Endothelial cell of hepatic sinusoid (primary cell): ENCODE measurements around the gene CLP1.

Experiments
- in situ Hi-C: cut with HindIII; loops from 2 replicates; pipeline ENCODE4 v1.10.0; 2017; ENCODE audit warnings: low sequenced_read_pairs

CLP1 gene

GRCh38 chr11:57657194-57658022 lies at the start of gene CLP1:
Gene CLP1 (plus strand): TSS chr11:57657762. CDS start chr11:57659477, 1,715 bp downstream.
- in situ Hi-C loops, result no loop called here

DNA sequence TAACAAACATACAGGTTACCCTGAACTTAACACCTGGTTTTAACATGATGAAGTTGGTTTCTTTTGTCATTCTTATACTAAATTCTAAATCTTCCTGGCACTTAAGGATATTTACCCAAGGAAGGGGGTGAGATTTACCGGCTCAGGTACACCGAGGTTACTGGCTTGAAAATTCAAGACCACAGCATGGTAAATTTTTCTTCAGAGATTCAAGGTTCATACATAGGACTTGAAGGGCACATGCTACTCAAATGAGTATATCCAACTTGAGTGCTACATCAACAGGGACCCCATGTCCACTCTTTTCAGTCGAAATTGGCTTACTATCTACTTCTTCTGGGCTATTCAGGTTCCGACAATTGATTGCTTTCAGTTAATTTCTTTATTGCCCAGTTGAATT lies 47.4 kb upstream of the CLP1 start:
- in situ Hi-C loops, result no loop called here

DNA sequence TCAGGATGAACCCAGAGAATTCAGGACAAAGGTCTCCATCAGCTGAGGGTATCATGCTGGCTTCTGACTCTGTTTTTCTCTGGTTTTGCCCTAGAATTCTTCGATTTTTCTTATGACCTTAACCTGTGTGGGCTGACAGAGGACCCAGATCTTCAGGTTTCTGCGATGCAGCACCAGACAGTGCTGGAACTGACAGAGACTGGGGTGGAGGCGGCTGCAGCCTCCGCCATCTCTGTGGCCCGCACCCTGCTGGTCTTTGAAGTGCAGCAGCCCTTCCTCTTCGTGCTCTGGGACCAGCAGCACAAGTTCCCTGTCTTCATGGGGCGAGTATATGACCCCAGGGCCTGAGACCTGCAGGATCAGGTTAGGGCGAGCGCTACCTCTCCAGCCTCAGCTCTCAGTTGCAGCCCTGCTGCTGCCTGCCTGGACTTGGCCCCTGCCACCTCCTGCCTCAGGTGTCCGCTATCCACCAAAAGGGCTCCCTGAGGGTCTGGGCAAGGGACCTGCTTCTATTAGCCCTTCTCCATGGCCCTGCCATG lies 43.3 kb upstream of the CLP1 start:
- in situ Hi-C loops, result no loop called here

DNA sequence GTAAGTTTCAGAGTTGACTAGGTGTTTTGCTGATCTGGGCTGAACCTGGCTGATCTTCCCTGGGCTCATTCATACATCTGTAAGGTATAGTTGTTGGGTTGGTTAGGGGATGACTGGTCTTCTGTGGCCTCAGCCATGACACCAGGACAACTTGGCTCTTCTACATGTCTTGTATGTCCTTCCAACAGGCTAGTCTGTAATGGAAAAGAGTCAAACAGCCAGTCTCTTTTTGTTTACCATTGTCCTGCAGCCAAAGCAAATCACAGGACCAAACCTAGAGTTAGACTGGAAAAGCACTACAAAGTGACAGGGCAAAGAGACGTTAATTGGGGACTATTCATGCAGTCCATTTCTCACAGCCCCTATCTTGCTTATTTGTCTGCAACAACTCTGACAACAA lies 42.3 kb upstream of the CLP1 start:
- in situ Hi-C loops, result no loop called here

DNA sequence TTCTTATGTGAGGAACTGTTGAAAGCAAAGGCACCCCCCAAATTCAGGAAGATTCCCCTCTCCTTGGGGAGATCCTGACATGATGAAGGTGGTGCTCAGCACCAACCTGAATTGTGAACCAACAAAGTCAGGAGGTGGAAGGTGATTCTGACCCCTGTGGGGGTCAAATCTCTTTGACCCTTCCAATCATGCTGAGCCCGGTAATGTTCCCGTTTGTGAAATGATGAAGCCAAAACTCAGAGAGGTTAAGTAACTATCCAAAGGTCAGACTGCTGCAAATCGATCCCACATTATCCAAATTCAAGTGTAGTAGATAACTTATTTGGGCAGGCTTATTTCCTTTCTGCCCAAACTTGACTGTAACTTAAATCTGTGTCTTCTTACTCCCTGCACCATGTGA lies 41.0 kb upstream of the CLP1 start:
- in situ Hi-C loops, result no loop called here

- in situ Hi-C loops, result no loop called here
These were observed 39.1 kb upstream of the CLP1 start for GRCh38 chr11:57618438-57618837.

GRCh38 chr11:57619331-57619730 lies 38.2 kb upstream of the CLP1 start:
- in situ Hi-C loops, result no loop called here

- in situ Hi-C loops, result no loop called here
These were observed 37.1 kb upstream of the CLP1 start for GRCh38 chr11:57620467-57620866.

DNA sequence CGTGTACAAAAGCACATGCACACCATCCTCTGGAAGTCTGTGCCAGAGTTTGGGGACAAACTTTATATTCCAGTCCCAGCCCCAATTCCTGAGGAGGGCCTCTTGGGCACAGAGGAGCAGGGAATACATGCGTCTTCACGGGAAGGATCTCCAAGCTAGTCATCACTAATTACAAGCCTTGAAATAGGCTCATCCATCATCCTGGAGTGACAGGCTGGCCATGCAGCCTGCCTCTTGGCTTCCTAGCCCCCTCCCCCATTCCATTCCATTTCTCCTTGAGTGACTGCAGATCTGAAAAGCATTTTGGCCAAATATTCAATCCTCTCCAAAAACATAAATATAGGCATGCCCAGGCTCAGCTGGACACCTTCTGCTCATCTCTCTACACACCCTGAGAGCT lies 35.3 kb upstream of the CLP1 start:
- in situ Hi-C loops, result no loop called here

- in situ Hi-C loops, result no loop called here
These were observed 32.7 kb upstream of the CLP1 start for GRCh38 chr11:57624864-57625263.

- in situ Hi-C loops, result no loop called here
These were observed 30.7 kb upstream of the CLP1 start for GRCh38 chr11:57626895-57627294.

DNA sequence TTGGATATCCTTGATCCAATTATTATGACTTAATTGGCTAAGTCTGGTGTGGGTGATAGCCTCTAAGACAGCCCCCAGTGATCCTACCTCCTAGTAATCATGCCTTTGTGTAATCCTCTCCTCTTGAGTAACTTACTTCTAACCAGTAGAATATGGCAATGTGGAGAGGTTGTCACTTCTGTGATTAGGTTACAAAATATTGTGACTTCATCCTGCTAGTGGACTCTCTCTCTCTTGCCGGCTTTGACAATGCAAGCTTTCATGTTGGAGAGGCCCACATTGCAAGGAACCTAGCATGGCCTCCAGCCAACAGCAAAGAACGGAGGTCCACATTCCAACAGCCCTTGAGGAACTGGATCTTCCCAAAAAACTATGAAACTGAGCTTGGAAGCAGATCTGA lies 27.4 kb upstream of the CLP1 start:
- in situ Hi-C loops, result no loop called here

DNA sequence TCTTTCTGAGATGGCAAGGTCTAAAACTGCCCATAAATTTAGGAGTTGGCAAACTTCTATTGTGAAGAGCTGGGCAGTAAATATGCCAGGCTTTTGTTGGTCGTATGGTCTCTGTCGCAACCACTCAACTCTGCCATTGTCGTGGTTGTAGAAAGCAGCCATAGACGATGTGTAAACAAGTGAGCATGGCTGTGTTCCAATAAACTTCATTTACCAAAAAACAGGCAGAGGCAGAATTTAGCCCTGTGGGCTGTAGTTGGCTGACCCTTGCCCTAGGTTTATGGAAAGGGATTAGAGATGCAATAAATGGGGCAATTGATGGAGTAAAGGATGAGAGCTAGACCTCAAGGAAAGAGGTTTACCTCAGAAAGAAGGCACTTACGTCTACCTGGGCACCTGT lies 25.4 kb upstream of the CLP1 start:
- in situ Hi-C loops, result no loop called here

DNA sequence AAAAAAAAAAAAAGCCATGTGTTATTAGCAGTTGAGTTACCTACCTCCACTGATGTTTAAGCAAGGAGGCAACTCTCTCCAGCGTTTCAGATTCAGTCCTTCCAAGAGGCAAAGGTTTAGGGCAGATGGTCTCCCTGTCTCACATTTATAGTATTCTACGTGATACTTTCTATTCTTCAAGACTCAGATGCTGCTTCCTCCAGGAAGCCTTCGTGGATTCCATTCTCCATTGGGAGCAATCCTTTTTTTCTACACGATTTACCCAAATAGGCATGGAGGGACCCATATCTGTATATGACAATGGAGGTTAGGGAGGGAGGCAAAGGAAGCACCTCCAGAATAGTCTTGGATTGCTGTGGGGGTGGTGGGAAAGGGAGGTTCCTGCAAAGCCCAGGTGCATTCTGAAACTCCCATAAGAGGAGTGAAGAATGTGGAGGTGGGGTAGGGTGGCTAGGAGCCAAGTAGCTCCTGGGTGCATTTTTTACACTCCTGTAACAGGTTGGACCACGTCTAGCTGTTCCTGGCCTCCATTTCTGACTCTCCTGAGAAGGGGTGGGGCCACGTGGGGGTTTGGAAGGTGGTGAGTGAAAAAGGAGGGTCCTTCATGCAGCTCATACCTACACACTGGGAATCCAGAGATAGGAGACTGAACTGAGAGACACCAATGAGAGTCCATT lies 24.0 kb upstream of the CLP1 start:
- in situ Hi-C loops, result no loop called here

DNA sequence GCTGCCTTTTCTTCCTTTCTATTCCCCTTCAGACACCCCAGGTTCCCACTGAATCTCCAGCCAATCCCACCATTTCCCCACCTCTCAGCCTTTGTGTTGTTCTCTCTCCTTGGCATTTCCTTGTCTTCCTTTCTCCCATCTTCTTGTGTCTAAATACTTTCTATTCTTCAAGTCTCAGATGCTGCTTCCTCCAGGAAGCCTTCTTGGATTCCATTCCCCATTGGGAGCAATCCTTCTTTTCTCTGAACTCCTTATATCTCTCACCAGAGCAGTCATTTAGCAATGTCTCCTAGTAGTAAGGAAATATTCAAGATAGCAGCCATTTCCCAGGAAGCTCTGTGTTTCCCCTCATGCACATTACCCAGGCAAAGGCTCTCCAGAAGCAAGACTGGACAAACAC lies 23.3 kb upstream of the CLP1 start:
- in situ Hi-C loops, result no loop called here

DNA sequence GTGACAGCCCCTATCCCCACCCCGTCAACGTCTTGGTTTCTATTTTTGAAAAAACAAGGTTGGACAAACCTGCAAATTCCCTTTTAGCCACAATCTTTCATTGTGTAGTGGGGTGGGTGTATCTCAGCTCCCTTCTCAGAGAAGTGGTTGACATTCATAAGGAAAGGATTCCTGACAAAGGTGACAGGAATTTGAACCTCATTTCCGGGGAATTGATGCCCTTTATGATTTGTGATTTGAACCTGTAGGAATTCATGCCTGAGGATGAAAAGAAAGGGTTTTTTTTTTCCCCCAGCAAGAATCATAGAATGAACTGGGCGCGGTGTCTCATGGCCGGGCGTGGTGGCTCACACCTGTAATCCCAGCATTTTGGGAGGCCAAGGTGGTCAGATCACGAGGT lies 22.3 kb upstream of the CLP1 start:
- in situ Hi-C loops, result no loop called here

GRCh38 chr11:57637626-57638004 lies 19.9 kb upstream of the CLP1 start:
- in situ Hi-C loops, result no loop called here

DNA sequence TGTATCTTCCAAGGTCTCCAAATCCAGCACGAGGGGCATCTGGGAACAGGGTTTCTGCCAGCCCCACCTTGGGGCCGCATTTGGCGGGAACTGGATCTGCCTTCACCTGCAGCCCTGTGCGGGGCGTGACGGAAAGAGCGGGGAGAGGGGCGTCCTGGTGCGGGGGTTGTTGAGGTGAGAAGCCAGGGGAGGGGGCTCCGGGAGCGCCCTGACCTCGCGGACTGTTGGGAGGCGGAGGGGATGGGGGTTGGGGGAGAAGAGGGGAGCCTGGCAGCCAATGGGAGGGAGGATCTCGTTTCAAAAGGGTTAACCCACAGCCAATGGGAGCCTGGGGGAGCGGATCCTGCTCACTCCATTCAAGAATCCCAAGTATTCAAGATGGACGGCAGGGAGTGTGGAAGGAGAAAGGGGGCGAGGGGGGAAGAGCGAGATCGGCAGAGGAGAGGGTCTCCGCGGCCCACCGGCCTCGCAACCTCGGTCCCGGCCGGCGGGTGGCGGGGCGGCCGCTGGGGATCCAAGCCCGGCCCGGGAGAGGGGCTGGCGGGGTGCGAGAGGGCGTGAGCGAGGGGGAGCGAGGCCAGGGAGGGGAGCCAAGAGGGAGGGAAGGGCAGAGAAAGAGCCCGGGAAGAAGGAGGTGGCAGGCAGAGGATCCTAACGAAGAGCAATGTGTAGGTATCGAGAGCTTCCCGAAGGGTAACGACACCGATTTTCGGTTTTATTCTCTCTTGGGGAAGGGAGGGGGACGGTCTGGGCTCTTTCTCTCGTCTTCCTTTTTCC lies 19.4 kb upstream of the CLP1 start:
- in situ Hi-C loops, result no loop called here

DNA sequence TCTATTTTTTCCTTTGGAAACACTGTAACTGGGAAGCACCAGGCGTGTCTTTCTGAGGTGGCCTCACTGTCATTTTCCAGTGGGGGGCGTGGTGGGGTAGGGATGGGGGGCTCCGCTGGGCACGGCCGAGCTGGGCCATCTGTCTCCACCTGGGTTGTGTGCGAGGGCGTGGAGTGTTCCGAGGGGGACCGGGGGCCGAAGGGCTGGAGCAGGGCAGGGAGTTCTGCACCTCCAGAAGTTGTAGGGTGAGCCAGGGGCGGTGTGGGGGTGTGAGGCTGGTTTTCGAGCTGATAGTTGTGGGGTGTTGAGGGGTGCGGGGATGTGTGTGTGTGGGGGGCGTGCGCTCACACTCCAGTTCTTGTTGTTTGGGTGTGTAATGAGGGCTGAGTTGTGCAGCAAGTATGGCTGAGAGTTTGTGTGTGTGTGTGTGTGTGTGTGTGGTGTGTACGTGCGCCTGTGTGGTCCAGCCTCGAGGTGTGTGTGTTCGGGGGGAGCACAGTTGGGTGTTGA lies 18.7 kb upstream of the CLP1 start:
- in situ Hi-C loops, result no loop called here

GRCh38 chr11:57639321-57640067 lies 18.1 kb upstream of the CLP1 start:
- in situ Hi-C loops, result loop anchor here (5.0 kb wide), 1 partner anchor 107 kb away; the partner anchor contains the start of gene TIMM10
